GM12874 (cell line): ENCODE data around the gene NELL1.

Experiments used
- TF ChIP-seq, protein P1 (sequence below): IDR thresholded peaks from 2 replicates; pipeline ENCODE4 v1.5.1; 2011; ENCODE audit warnings: low read depth, mild to moderate bottlenecking, control low read depth, low read length, moderate library complexity; ENCODE audit not compliant: insufficient read depth

NELL1 gene

DNA sequence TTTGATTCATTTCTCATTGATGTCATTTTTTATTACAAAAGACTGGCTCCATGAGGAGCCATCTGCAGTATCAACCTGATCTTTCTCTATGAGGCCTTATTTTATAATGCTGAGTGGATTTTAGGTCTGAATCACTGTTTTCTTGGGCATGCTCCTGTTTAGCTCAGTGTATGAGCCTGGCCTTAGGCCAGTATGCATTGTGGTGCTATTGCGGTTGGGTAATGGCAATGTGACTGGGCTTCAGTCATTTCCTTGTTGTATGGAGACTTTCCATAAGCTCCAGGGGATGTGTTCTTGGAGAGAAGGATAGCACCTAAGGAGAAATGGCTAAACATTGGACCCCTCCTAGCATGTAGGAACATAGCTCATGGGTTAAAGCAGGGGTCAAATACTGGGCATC lies 293.2 kb downstream of the NELL1 start:
- TF ChIP-seq, protein P1, sequence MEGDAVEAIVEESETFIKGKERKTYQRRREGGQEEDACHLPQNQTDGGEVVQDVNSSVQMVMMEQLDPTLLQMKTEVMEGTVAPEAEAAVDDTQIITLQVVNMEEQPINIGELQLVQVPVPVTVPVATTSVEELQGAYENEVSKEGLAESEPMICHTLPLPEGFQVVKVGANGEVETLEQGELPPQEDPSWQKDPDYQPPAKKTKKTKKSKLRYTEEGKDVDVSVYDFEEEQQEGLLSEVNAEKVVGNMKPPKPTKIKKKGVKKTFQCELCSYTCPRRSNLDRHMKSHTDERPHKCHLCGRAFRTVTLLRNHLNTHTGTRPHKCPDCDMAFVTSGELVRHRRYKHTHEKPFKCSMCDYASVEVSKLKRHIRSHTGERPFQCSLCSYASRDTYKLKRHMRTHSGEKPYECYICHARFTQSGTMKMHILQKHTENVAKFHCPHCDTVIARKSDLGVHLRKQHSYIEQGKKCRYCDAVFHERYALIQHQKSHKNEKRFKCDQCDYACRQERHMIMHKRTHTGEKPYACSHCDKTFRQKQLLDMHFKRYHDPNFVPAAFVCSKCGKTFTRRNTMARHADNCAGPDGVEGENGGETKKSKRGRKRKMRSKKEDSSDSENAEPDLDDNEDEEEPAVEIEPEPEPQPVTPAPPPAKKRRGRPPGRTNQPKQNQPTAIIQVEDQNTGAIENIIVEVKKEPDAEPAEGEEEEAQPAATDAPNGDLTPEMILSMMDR: no peak

DNA sequence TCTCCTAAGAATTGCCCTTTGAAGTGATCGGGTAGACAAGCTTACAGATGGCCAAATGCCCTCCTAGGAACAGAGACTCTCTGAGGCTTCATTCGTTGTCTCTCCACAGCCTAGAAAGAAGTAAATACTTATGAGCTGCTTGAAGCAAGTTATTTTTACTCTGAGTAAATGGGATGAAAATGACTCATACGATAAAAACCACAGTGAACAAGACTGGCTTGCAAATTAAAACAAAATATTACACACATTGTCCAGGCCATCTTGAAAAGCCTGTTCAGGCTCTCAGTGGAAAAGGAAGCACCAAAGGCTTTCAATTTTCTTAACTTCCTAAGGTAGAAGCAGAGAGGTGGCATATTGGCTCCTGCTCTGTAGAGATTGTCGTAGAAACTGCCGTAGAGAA lies 294.2 kb downstream of the NELL1 start:
- TF ChIP-seq, protein P1: no peak

DNA sequence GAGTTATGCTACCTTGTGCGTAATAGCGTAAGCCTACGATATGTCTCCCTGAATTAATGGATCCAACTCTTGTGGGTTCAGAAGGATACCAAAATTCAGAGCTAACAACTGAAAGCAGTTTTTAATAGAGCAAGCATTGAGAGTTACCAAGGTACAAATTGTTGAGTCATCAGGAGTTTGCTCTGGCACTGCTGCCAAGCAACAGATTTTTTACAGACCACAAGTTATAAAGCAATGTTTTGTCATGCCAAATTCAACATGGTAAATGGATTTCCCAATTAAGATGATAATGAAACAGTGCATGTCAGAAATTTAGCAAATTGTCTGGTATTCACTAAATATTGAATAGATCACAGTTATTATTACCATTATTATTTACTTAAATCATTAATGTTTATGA lies 295.6 kb downstream of the NELL1 start:
- TF ChIP-seq, protein P1: no peak

DNA sequence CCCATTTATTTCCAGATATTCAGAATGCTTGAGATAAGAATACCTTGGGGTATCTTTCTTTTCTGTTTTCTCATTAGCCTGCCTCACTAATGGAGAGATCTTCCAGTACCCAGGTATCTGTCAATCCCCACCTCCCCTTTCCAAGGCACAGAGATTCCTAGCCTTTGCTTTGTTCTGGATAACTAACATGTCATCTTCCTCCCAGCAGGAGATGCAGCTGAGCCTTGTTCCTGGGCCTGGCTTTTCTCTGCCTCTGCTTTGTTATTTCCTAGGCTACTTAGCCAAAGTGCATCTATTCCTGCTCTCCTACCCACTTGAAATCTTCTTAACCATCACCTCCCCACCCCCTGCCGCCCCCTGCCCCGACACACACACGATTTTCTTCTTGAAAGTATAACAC lies 297.1 kb downstream of the NELL1 start:
- TF ChIP-seq, protein P1: no peak

DNA sequence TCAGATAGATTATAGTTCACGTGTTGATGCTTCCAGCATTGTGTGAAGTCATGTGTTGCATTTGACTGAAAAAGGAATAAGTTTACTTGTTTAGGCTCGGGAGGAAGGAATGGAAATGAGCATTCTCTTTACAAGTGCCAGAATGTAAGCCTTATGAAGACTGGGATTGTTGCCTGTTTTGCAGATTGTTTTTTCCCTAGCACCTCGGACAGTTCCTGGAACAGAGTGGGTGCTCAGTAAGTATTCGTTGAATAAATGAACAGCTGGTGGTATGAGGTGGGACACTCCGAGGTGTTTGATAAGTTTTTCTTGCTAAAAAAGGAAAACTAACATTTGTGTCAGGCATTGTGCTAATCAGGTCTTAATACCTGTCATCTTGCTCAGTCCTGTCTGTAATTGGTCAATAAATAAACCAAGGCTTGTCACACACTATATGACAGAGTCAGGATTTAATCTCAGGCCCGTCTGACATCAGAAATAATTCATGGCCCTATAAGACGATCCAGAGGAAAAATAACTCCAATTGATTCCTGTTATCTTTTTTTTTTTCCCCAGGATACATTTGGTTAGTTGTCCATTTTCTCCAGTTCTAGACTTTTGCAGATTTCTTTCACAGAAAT lies 304.7 kb downstream of the NELL1 start:
- TF ChIP-seq, protein P1: no peak

DNA sequence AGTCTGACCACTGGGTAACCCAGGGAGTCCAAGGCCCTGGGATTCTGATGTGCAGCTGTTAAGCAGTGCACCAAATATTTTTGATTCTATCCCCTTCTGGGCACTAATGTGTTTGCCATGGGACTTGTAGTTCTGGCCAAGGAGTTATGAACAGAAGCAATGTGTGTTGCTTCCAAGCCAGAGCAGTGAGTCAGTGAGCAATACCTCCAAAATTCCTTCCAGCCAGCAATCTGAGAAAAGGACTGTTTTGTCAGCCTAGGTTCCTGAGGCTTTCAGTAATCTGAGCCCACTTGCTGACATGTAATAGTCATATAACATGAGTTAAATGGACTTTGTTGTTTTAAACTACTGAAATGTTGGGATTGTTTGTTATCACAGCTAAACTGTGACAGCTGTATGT lies 311.4 kb downstream of the NELL1 start:
- TF ChIP-seq, protein P1: no peak

DNA sequence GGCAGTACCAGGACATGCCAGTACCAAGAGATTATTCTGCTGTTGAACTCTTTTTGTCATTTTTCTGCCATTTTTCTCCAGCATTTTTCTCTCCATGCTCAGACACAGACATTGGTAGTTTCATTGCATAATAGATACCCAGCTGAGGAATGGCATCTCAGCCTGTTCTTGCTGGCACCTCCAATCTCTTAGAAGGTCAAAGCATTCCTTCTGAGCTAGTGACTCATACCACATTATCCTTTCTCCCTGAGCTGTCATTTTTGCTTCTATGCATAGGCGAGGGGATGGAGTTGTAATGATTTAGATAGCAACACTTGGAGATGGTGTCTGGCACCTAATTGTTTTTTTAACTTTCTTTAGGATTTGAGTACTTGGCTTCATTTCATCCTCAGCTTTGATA lies 321.1 kb downstream of the NELL1 start:
- TF ChIP-seq, protein P1: no peak

DNA sequence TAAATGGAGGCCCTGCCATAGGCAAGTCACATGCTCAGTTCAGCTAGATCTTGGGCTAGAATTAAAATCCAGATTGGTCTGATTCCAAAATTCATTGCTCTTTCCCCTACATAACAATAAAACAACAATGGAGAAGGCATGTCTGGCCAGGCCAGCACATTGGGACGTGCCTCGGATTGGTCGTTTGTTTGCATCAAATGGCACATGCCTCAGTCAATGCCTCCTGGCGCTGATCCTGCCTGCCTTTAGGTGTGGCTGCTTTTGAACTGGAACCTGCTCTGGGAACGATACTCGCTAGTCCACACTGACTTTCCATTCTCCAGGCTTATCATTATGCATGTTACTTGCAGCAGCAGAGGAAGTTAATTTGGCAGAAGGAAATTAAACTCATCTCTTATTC lies 322.1 kb downstream of the NELL1 start:
- TF ChIP-seq, protein P1: no peak
